ENCODE measurements around the gene PHF3.

PHF3 gene

GRCh38 chr6:63689421-63689820, 53.8 kb downstream of the PHF3 start:
- no peak for TF ChIP-seq CTCF (IDR thresholded peaks at IDR 0.05; ENCODE audit: low read depth, low read length)
- TF ChIP-seq MYC (IDR thresholded peaks at IDR 0.05; ENCODE audit: low read depth, low read length): no peak
- TF ChIP-seq POLR2A (IDR thresholded peaks at IDR 0.05; ENCODE audit: extremely low read depth, insufficient read length): no peak
- no peak for TF ChIP-seq MAX (IDR thresholded peaks at IDR 0.05; ENCODE audit: low read depth, low read length)
- DNase-seq (ENCODE audit: low read depth): no peak
- no peak overlapping the region for H3K4me3 ChIP-seq (ENCODE audit: low read depth, low read length)

- DNase-seq (ENCODE audit: low read depth): peak; percentile 24
- TF ChIP-seq POLR2A (IDR thresholded peaks at IDR 0.05; ENCODE audit: extremely low read depth, insufficient read length) (no peak), MYC (IDR thresholded peaks at IDR 0.05; ENCODE audit: low read depth, low read length) (no peak), MAX (IDR thresholded peaks at IDR 0.05; ENCODE audit: low read depth, low read length) (no peak), CTCF (IDR thresholded peaks at IDR 0.05; ENCODE audit: low read depth, low read length) (no peak)
- H3K4me3 ChIP-seq (ENCODE audit: low read depth, low read length): no peak overlapping the region
Observed at GRCh38 chr6:63690221-63690620, 54.6 kb downstream of the PHF3 start.

GRCh38 chr6:63705707-63706106, 70.1 kb downstream of the PHF3 start:
- no peak overlapping the region for H3K4me3 ChIP-seq (ENCODE audit: low read depth, low read length)
- no peak for DNase-seq (ENCODE audit: low read depth)
- TF ChIP-seq POLR2A (IDR thresholded peaks at IDR 0.05; ENCODE audit: extremely low read depth, insufficient read length) (no peak), CTCF (IDR thresholded peaks at IDR 0.05; ENCODE audit: low read depth, low read length) (no peak), MAX (IDR thresholded peaks at IDR 0.05; ENCODE audit: low read depth, low read length) (no peak), MYC (IDR thresholded peaks at IDR 0.05; ENCODE audit: low read depth, low read length) (no peak)

- no peak for DNase-seq (ENCODE audit: low read depth)
- TF ChIP-seq POLR2A (IDR thresholded peaks at IDR 0.05; ENCODE audit: extremely low read depth, insufficient read length) (no peak), CTCF (IDR thresholded peaks at IDR 0.05; ENCODE audit: low read depth, low read length) (no peak), MYC (IDR thresholded peaks at IDR 0.05; ENCODE audit: low read depth, low read length) (no peak), MAX (IDR thresholded peaks at IDR 0.05; ENCODE audit: low read depth, low read length) (no peak)
- H3K4me3 ChIP-seq (ENCODE audit: low read depth, low read length): no peak overlapping the region
Observed at GRCh38 chr6:63706630-63707029, 71.0 kb downstream of the PHF3 start.

- DNase-seq (ENCODE audit: low read depth): no peak
- no peak overlapping the region for H3K4me3 ChIP-seq (ENCODE audit: low read depth, low read length)
- TF ChIP-seq MYC (IDR thresholded peaks at IDR 0.05; ENCODE audit: low read depth, low read length) (no peak), POLR2A (IDR thresholded peaks at IDR 0.05; ENCODE audit: extremely low read depth, insufficient read length) (no peak), CTCF (IDR thresholded peaks at IDR 0.05; ENCODE audit: low read depth, low read length) (no peak), MAX (IDR thresholded peaks at IDR 0.05; ENCODE audit: low read depth, low read length) (no peak)
Observed at GRCh38 chr6:63708631-63709030, 73.0 kb downstream of the PHF3 start.

- TF ChIP-seq POLR2A (IDR thresholded peaks at IDR 0.05; ENCODE audit: extremely low read depth, insufficient read length) (no peak), MYC (IDR thresholded peaks at IDR 0.05; ENCODE audit: low read depth, low read length) (no peak), MAX (IDR thresholded peaks at IDR 0.05; ENCODE audit: low read depth, low read length) (no peak), CTCF (IDR thresholded peaks at IDR 0.05; ENCODE audit: low read depth, low read length) (no peak)
- no peak for DNase-seq (ENCODE audit: low read depth)
- no peak overlapping the region for H3K4me3 ChIP-seq (ENCODE audit: low read depth, low read length)
Observed at GRCh38 chr6:63709148-63709547, 73.5 kb downstream of the PHF3 start.
